ENCODE data around the gene BCL2A1. TPM values are rescaled to one million over a fixed set of nuclear protein-coding genes. Genes with fewer than 3 reads are reported as not detected.
A peak's percentile ranks its signal among the peaks of the same experiment; 100 is the strongest.

The BCL2A1 gene
- total and polyA plus RNA-seq, 10 of the 15 experiments (the other 5 are each of a cell fraction or from before 2014, with no cell fraction given): 181 to 570 (median 321) TPM

GRCh38 chr15:79972863-79973262 is 1.9 kb upstream of the BCL2A1 start:
- TF ChIP-seq ATF2 (IDR thresholded peaks at IDR 0.05; ENCODE audit: low read length) (no peak), NR2F1 (conservative IDR thresholded peaks at IDR 0.05) (peak; percentile 21; the same call in 1 of the 2 replicates), CUX1 (IDR thresholded peaks at IDR 0.05; ENCODE audit: insufficient replicate concordance, low read depth, low read length) (no peak), TCF7 (IDR thresholded peaks at IDR 0.05; ENCODE audit: borderline replicate concordance) (peak; percentile 23; the same call in 1 of the 2 replicates), SMC3 (IDR thresholded peaks at IDR 0.05; ENCODE audit: borderline replicate concordance, low read length) (no peak)
- no peak overlapping the region for H3K4me3 ChIP-seq
- H3K27ac ChIP-seq (ENCODE audit: control insufficient read depth, insufficient read depth): peak overlapping the region; percentile 22
- H3K79me2 ChIP-seq (ENCODE audit: control insufficient read depth, insufficient read depth, low read length): peaks cover 36% of the 10 kb centered on the region
- no peak overlapping the region for H3K9ac ChIP-seq (ENCODE audit: control insufficient read depth, insufficient read depth, low read length)
- ATAC-seq (no peak), FAIRE-seq (no peak), DNase-seq (ENCODE audit: low read depth, low spot score) (no peak)
- H3K36me3 ChIP-seq (ENCODE audit: control insufficient read depth in 2 of 2, insufficient read depth in 2 of 2, low read length in 1 of 2): no peaks in the 10 kb centered on the region
- ChIA-PET POLR2A (interaction anchor here (0.6 to 0.9 kb wide), 3 partner anchors 15 to 49 kb away, joined by 3 to 4 read pairs (median 3); no protein-coding TSS in a partner anchor), RAD21 (ENCODE audit: unreplicated experiment) (interaction anchor here (1.2 to 1.4 kb wide), 4 partner anchors 9 to 62 kb away, joined by 3 to 6 read pairs (median 4); no protein-coding TSS in a partner anchor), CTCF (interaction anchor here (0.8 kb wide), 1 partner anchor 19 kb away, joined by 3 read pairs; no protein-coding TSS in a partner anchor), SMC1A (ENCODE audit: uncharacterized antibody, unreplicated experiment) (interaction anchor here (0.7 to 10.3 kb wide), 11 partner anchors 9 to 90 kb away, joined by 3 to 115 read pairs (median 4); no protein-coding TSS in a partner anchor)
- no peaks in the 10 kb centered on the region for H3K9me3 ChIP-seq (replicated peaks; ENCODE audit: control insufficient read depth, insufficient read depth, low read length)
- H3K27me3 ChIP-seq (replicated peaks in 1 of 2; ENCODE audit: control insufficient read depth in 2 of 2, insufficient read depth in 2 of 2, low read length in 1 of 2): no peaks in the 10 kb centered on the region
- intact Hi-C loops (cut with micrococcal nuclease; ENCODE audit: unreplicated experiment) (no loop called here), in situ Hi-C loops (cut with MboI) (no loop called here)
- peak overlapping the region; percentile 74; the same call in 1 of the 2 replicates for H3K4me2 ChIP-seq (ENCODE audit: control insufficient read depth, insufficient read depth)
- H4K20me1 ChIP-seq (ENCODE audit: control insufficient read depth, insufficient read depth): no peaks in the 10 kb centered on the region
- WGBS (ENCODE audit: insufficient coverage, insufficient replicate concordance, low lambda C conversion rate, missing lambda C conversion rate): 73% methylated on average over 3 of the region's 3 CpGs
- BruUV-seq (replicated peaks): no TSS peak
- peaks cover 46% of the 10 kb centered on the region for H3K4me1 ChIP-seq (ENCODE audit: control insufficient read depth, insufficient read depth, low read length)
- no peak overlapping the region for H2AFZ ChIP-seq (ENCODE audit: control insufficient read depth, low read depth, low read length)

All from GM12878 (cell line).